Measurements from ENCODE around the gene SCFD2.

- no peak for TF ChIP-seq EZH2 (IDR thresholded peaks at IDR 0.05; ENCODE audit: insufficient read depth, low read length)
- TF ChIP-seq CTCF (IDR thresholded peaks at IDR 0.05; ENCODE audit: insufficient read depth, low read depth, low read length): no peak
These were observed 500.6 kb downstream of the SCFD2 start for GRCh38 chr4:52865300-52865699.

Measured in astrocyte (in vitro differentiated cells and primary cell).